SK-N-SH treated with all-trans-retinoic acid at 6 μM for 48 hours (cell line): ENCODE results near the gene DIPK1B.

Experiments used
- ATAC-seq: fragments of 200-7000 bp; cut with Tn5 transposase; 3 replicates; pipeline ENCODE4 v1.9.1; 2020; ENCODE audit warnings: mild to moderate bottlenecking, moderate library complexity
- ARNTL ChIP-seq: fragments of 450-650 bp; formaldehyde crosslinking; IDR thresholded peaks from 2 replicates; pipeline ENCODE4 v1.5.0; 2020; ENCODE audit warnings: low read depth, mild to moderate bottlenecking, moderate library complexity, borderline replicate concordance
- BACH2 ChIP-seq: fragments of 250-450 bp; sonication (Bioruptor Pico); IDR thresholded peaks from 2 replicates; pipeline ENCODE4 v1.9.0; 2021; ENCODE audit warnings: mild to moderate bottlenecking, borderline replicate concordance
- ESRRG ChIP-seq: fragments of 250-450 bp; sonication (Bioruptor Pico); IDR thresholded peaks from 2 replicates; pipeline ENCODE4 v1.6.1; 2021; ENCODE audit warnings: mild to moderate bottlenecking
- GLIS3 ChIP-seq: fragments of 250-450 bp; sonication (Bioruptor Pico); IDR thresholded peaks from 2 replicates; pipeline ENCODE4 v1.5.0; 2020; ENCODE audit warnings: mild to moderate bottlenecking, moderate library complexity
- ISL1 ChIP-seq: fragments of 250-450 bp; sonication (Bioruptor Pico); IDR thresholded peaks from 2 replicates; pipeline ENCODE4 v2.1.2; 2022; ENCODE audit warnings: mild to moderate bottlenecking, moderate library complexity
- PPARA ChIP-seq: fragments of 250-450 bp; sonication (Bioruptor Pico); IDR thresholded peaks from 2 replicates; pipeline ENCODE4 v1.5.0; 2020; ENCODE audit warnings: mild to moderate bottlenecking, borderline replicate concordance
- RARB ChIP-seq: fragments of 250-450 bp; sonication (Bioruptor Pico); IDR thresholded peaks from 2 replicates; pipeline ENCODE4 v1.8.0; 2021; ENCODE audit warnings: mild to moderate bottlenecking, moderate library complexity
- SNAI2 ChIP-seq: fragments of 250-450 bp; sonication (Bioruptor Pico); IDR thresholded peaks from 2 replicates; pipeline ENCODE4 v1.5.0; 2020; ENCODE audit warnings: mild to moderate bottlenecking, moderate library complexity
- TCF4 ChIP-seq: fragments of 250-450 bp; sonication (Bioruptor Pico); IDR thresholded peaks from 2 replicates; pipeline ENCODE4 v1.8.0; 2021; ENCODE audit warnings: mild to moderate bottlenecking, moderate library complexity, borderline replicate concordance
- TOX ChIP-seq: fragments of 250-450 bp; sonication (Bioruptor Pico); IDR thresholded peaks from 2 replicates; pipeline ENCODE4 v1.8.0; 2021; ENCODE audit warnings: mild to moderate bottlenecking, moderate library complexity, borderline replicate concordance
- ZC3H10 ChIP-seq: fragments of 250-450 bp; sonication (Bioruptor Pico); IDR thresholded peaks from 2 replicates; pipeline ENCODE4 v1.5.1; 2021; ENCODE audit warnings: mild to moderate bottlenecking, moderate library complexity
- ZFP3 ChIP-seq: fragments of 250-450 bp; sonication (Bioruptor Pico); IDR thresholded peaks from 2 replicates; pipeline ENCODE4 v1.5.0; 2020; ENCODE audit warnings: mild to moderate bottlenecking, moderate library complexity
- ZFP30 ChIP-seq: fragments of 450-650 bp; formaldehyde crosslinking; IDR thresholded peaks from 2 replicates; pipeline ENCODE4 v1.5.0; 2022; ENCODE audit warnings: mild to moderate bottlenecking, moderate library complexity
- ZNF565 ChIP-seq: fragments of 450-650 bp; formaldehyde crosslinking; conservative IDR thresholded peaks from 2 replicates; pipeline ENCODE4 v1.5.0; 2020; ENCODE audit warnings: low read depth, mild to moderate bottlenecking, moderate library complexity
- ZNF70 ChIP-seq: fragments of 450-650 bp; formaldehyde crosslinking; IDR thresholded peaks from 2 replicates; pipeline ENCODE4 v1.5.0; 2020; ENCODE audit warnings: mild to moderate bottlenecking, moderate library complexity
- ZNF8 ChIP-seq: fragments of 450-650 bp; formaldehyde crosslinking; IDR thresholded peaks from 2 replicates; pipeline ENCODE4 v1.5.0; 2020; ENCODE audit warnings: mild to moderate bottlenecking, moderate library complexity
- TF ChIP-seq, protein P1 (sequence below): fragments of 250-450 bp; sonication (Bioruptor Pico); IDR thresholded peaks from 2 replicates; pipeline ENCODE4 v1.8.0; 2020; ENCODE audit warnings: mild to moderate bottlenecking, moderate library complexity, borderline replicate concordance
- TF ChIP-seq, protein P2 (sequence below): fragments of 250-450 bp; sonication (Bioruptor Pico); IDR thresholded peaks from 2 replicates; pipeline ENCODE4 v1.5.0; 2020; ENCODE audit warnings: mild to moderate bottlenecking, moderate library complexity
- TF ChIP-seq, protein P3 (sequence below): fragments of 250-450 bp; sonication (Bioruptor Pico); IDR thresholded peaks from 2 replicates; pipeline ENCODE4 v1.5.1; 2020; ENCODE audit warnings: low read depth, mild to moderate bottlenecking, moderate library complexity
- TF ChIP-seq, protein P4 (sequence below): fragments of 250-450 bp; sonication (Bioruptor Pico); IDR thresholded peaks from 2 replicates; pipeline ENCODE4 v1.5.1; 2021; ENCODE audit warnings: mild to moderate bottlenecking, moderate library complexity

Gene DIPK1B

DNA sequence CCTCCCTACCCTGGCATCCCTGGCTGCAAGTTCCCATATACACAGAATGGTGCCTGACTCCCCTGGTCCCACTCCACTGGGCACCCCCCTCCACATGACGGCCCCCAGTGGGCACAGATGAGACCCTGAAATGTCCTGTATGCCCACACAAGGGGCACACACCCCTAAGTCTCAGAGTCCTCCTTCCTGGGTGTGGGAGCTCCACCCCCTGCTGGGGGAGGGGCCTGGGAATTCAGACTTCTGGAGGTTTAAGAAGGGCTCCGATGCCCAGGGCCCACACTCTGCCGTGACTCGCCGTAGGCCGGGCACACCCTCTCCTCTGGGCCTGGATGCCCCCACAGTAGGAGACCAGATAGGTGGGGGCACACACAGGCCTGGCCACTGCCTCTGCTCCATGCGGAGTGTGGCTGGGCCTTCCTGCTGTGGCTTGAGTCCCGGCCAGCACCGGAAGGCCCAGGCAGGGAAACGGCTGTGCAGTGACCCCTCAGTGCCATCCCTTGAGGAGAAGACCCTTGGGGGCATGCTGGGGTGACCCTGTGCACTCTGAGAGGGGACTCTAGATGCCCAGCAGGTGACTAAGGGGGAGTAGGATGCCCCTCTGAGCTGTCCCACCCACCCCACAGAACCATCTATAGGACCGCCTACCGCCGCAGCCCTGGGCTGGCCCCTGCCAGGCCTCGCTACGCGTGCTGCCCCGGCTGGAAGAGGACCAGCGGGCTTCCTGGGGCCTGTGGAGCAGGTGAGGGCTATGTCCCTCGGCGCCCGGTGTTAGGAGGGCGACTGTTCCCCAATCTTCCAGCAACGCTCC, 43.2 kb upstream of the DIPK1B start:
- peak; percentile 7 for ATAC-seq

DNA sequence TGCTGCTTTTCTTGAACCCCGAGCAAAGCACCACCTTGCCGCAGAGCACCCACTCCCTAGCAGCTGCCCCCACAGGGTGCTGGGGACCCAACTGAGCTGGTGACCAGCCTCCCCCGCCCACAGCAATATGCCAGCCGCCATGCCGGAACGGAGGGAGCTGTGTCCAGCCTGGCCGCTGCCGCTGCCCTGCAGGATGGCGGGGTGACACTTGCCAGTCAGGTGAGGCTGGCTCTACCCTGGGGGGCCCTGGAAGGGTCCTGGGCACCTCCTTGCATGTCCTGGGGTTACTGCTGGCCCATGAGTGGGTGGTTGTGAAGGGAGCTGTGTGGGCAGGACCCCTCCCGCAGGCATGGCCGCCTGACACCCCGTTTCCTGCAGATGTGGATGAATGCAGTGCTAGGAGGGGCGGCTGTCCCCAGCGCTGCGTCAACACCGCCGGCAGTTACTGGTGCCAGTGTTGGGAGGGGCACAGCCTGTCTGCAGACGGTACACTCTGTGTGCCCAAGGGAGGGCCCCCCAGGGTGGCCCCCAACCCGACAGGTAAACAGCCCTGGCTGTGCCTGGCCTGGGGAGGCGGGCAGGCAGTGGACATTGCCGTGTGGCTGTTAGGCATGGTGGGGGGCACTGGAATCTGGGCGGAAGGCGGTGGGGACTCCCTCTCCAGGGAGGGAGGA, 42.4 kb upstream of the DIPK1B start:
- ATAC-seq = no peak
- TF ChIP-seq PPARA = no peak
- no peak for TF ChIP-seq ZNF70 (CRISPR knock-in tag)
- TF ChIP-seq, protein P1, sequence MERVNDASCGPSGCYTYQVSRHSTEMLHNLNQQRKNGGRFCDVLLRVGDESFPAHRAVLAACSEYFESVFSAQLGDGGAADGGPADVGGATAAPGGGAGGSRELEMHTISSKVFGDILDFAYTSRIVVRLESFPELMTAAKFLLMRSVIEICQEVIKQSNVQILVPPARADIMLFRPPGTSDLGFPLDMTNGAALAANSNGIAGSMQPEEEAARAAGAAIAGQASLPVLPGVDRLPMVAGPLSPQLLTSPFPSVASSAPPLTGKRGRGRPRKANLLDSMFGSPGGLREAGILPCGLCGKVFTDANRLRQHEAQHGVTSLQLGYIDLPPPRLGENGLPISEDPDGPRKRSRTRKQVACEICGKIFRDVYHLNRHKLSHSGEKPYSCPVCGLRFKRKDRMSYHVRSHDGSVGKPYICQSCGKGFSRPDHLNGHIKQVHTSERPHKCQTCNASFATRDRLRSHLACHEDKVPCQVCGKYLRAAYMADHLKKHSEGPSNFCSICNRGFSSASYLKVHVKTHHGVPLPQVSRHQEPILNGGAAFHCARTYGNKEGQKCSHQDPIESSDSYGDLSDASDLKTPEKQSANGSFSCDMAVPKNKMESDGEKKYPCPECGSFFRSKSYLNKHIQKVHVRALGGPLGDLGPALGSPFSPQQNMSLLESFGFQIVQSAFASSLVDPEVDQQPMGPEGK (CRISPR knock-in tag) = no peak
- TF ChIP-seq, protein P2, sequence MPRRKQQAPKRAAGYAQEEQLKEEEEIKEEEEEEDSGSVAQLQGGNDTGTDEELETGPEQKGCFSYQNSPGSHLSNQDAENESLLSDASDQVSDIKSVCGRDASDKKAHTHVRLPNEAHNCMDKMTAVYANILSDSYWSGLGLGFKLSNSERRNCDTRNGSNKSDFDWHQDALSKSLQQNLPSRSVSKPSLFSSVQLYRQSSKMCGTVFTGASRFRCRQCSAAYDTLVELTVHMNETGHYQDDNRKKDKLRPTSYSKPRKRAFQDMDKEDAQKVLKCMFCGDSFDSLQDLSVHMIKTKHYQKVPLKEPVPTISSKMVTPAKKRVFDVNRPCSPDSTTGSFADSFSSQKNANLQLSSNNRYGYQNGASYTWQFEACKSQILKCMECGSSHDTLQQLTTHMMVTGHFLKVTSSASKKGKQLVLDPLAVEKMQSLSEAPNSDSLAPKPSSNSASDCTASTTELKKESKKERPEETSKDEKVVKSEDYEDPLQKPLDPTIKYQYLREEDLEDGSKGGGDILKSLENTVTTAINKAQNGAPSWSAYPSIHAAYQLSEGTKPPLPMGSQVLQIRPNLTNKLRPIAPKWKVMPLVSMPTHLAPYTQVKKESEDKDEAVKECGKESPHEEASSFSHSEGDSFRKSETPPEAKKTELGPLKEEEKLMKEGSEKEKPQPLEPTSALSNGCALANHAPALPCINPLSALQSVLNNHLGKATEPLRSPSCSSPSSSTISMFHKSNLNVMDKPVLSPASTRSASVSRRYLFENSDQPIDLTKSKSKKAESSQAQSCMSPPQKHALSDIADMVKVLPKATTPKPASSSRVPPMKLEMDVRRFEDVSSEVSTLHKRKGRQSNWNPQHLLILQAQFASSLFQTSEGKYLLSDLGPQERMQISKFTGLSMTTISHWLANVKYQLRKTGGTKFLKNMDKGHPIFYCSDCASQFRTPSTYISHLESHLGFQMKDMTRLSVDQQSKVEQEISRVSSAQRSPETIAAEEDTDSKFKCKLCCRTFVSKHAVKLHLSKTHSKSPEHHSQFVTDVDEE (CRISPR knock-in tag) = no peak
- TF ChIP-seq ZNF8 (CRISPR knock-in tag) = no peak
- TF ChIP-seq SNAI2 (CRISPR knock-in tag) = no peak
- no peak for TF ChIP-seq TOX (CRISPR knock-in tag)
- no peak for TF ChIP-seq BACH2 (CRISPR knock-in tag)
- no peak for TF ChIP-seq TCF4 (CRISPR knock-in tag)
- no peak for TF ChIP-seq ZFP3
- no peak for TF ChIP-seq ESRRG (CRISPR knock-in tag)
- TF ChIP-seq ZNF565 (CRISPR knock-in tag) = no peak
- TF ChIP-seq ZC3H10 (CRISPR knock-in tag) = no peak
- TF ChIP-seq ISL1 (CRISPR knock-in tag) = no peak
- no peak for TF ChIP-seq ZFP30 (CRISPR knock-in tag)
- TF ChIP-seq GLIS3 (CRISPR knock-in tag) = no peak
- no peak for TF ChIP-seq ARNTL (CRISPR knock-in tag)
- TF ChIP-seq, all 23 proteins: peak for 0

More for the DNA sequence above, 43.2 kb upstream of the DIPK1B start:
- no peak for TF ChIP-seq RARB (CRISPR knock-in tag)
- TF ChIP-seq ZC3H10 (CRISPR knock-in tag) = no peak
- no peak for TF ChIP-seq TCF4 (CRISPR knock-in tag)
- TF ChIP-seq ESRRG (CRISPR knock-in tag) = no peak
- no peak for TF ChIP-seq ISL1 (CRISPR knock-in tag)
- no peak for TF ChIP-seq ZNF565 (CRISPR knock-in tag)
- TF ChIP-seq ZNF70 (CRISPR knock-in tag) = no peak
- TF ChIP-seq, protein P3, sequence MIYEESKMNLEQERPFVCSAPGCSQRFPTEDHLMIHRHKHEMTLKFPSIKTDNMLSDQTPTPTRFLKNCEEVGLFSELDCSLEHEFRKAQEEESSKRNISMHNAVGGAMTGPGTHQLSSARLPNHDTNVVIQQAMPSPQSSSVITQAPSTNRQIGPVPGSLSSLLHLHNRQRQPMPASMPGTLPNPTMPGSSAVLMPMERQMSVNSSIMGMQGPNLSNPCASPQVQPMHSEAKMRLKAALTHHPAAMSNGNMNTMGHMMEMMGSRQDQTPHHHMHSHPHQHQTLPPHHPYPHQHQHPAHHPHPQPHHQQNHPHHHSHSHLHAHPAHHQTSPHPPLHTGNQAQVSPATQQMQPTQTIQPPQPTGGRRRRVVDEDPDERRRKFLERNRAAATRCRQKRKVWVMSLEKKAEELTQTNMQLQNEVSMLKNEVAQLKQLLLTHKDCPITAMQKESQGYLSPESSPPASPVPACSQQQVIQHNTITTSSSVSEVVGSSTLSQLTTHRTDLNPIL = no peak
- TF ChIP-seq, protein P2 (CRISPR knock-in tag) = no peak
- no peak for TF ChIP-seq TOX (CRISPR knock-in tag)
- TF ChIP-seq PPARA = no peak
- no peak for TF ChIP-seq GLIS3 (CRISPR knock-in tag)
- TF ChIP-seq BACH2 (CRISPR knock-in tag) = no peak
- TF ChIP-seq, protein P4, sequence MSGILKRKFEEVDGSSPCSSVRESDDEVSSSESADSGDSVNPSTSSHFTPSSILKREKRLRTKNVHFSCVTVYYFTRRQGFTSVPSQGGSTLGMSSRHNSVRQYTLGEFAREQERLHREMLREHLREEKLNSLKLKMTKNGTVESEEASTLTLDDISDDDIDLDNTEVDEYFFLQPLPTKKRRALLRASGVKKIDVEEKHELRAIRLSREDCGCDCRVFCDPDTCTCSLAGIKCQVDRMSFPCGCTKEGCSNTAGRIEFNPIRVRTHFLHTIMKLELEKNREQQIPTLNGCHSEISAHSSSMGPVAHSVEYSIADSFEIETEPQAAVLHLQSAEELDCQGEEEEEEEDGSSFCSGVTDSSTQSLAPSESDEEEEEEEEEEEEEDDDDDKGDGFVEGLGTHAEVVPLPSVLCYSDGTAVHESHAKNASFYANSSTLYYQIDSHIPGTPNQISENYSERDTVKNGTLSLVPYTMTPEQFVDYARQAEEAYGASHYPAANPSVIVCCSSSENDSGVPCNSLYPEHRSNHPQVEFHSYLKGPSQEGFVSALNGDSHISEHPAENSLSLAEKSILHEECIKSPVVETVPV (CRISPR knock-in tag) = no peak
- no peak for TF ChIP-seq ZFP3
